HCT116 (cell line): ENCODE measurements around the gene KCNJ16.

ENCODE experiments used
- CEBPB ChIP-seq: IDR thresholded peaks from 2 replicates; pipeline ENCODE4 v1.6.1; 2012; ENCODE audit warnings: low read depth
- EZH2 ChIP-seq: fragments of 200-600 bp; sonication (generic); IDR thresholded peaks from 2 replicates; pipeline ENCODE4 v1.6.1; 2017; ENCODE audit warnings: antibody characterized with exemption, mixed run types
- EZH2phosphoT487 ChIP-seq: fragments of 200-600 bp; IDR thresholded peaks from 2 replicates; pipeline ENCODE4 v1.6.1; 2018; ENCODE audit warnings: antibody characterized with exemption, borderline replicate concordance
- JUND ChIP-seq: IDR thresholded peaks from 2 replicates; pipeline ENCODE4 v1.6.1; 2012
- POLR2A ChIP-seq: IDR thresholded peaks from 2 replicates; pipeline ENCODE4 v1.7.0; 2011; ENCODE audit warnings: borderline replicate concordance; ENCODE audit not compliant: insufficient read depth, insufficient read length; ENCODE audit errors: extremely low read depth
- RAD21 ChIP-seq: IDR thresholded peaks from 2 replicates; pipeline ENCODE4 v1.6.1; 2012; ENCODE audit warnings: low read depth, mild to moderate bottlenecking
- SIN3A ChIP-seq: IDR thresholded peaks from 2 replicates; pipeline ENCODE4 v1.6.1; 2012; ENCODE audit warnings: low read depth
- TF ChIP-seq, protein P1 (sequence below), 3 experiments: fragments of 200-600 bp in 1 of 3; sonication (generic) in 1 of 3; IDR thresholded peaks in 2 of 3; conservative IDR thresholded peaks in 1 of 3; 2 replicates each; pipeline ENCODE4 v1.5.1; 2012 to 2017; ENCODE audit warnings: low read depth in 2 of 3, low read length in 2 of 3, antibody characterized with exemption in 1 of 3, borderline replicate concordance in 1 of 3, control low read depth in 1 of 3, mild to moderate bottlenecking in 1 of 3, mixed read lengths in 1 of 3, mixed run types in 1 of 3, moderate library complexity in 1 of 3; ENCODE audit not compliant: insufficient read depth in 1 of 3
- TF ChIP-seq, protein P2 (sequence below): IDR thresholded peaks from 2 replicates; pipeline ENCODE4 v1.6.1; 2012

DNA sequence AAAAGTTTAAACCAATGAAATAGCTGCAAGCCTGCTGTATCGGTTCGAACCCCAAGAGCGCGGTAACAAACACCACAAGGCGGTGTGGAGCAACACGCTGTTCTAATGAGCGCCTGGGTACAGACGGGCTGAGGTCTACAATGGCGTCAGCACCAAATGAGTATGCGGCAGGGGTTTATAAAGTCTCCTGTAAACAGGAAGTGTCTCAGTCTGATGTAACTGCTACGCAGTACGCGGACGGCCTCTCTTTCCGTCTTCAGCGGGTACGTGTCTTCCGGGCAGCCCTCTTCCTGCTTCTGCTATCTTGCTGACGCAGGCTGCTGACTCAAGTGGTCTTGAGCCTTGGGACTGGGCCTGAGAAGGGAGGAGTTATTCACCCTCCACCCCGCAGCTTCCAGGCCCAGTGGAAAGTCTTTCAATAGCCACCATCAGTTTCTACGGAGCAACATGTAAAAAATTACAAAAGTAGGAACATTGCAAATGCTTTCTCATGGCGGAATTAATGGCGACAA lies 53.8 kb downstream of the KCNJ16 start:
- TF ChIP-seq, protein P1, sequence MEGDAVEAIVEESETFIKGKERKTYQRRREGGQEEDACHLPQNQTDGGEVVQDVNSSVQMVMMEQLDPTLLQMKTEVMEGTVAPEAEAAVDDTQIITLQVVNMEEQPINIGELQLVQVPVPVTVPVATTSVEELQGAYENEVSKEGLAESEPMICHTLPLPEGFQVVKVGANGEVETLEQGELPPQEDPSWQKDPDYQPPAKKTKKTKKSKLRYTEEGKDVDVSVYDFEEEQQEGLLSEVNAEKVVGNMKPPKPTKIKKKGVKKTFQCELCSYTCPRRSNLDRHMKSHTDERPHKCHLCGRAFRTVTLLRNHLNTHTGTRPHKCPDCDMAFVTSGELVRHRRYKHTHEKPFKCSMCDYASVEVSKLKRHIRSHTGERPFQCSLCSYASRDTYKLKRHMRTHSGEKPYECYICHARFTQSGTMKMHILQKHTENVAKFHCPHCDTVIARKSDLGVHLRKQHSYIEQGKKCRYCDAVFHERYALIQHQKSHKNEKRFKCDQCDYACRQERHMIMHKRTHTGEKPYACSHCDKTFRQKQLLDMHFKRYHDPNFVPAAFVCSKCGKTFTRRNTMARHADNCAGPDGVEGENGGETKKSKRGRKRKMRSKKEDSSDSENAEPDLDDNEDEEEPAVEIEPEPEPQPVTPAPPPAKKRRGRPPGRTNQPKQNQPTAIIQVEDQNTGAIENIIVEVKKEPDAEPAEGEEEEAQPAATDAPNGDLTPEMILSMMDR (IDR thresholded peaks at IDR 0.05 in 2 of 3, conservative IDR thresholded peaks at IDR 0.05 in 1 of 3; ENCODE audit: borderline replicate concordance in 1 of 3, insufficient read depth in 1 of 3, low read depth in 2 of 3, low read length in 2 of 3): no peak
- TF ChIP-seq JUND: no peak
- no peak for TF ChIP-seq RAD21
- TF ChIP-seq EZH2: no peak
- TF ChIP-seq SIN3A: no peak
- TF ChIP-seq CEBPB: no peak
- TF ChIP-seq EZH2phosphoT487: no peak
- TF ChIP-seq POLR2A: no peak
- TF ChIP-seq, protein P2, sequence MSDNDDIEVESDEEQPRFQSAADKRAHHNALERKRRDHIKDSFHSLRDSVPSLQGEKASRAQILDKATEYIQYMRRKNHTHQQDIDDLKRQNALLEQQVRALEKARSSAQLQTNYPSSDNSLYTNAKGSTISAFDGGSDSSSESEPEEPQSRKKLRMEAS: no peak
